Epithelial cell of esophagus (primary cell): ENCODE data around the gene OSBPL5.

ENCODE experiments used
- DNase-seq: peaks from one replicate; pipeline ENCODE4 v3.0.0; 2010; ENCODE audit warnings: low read depth
- H3K4me3 ChIP-seq: 2 replicates; pipeline ENCODE4 v1.5.1; 2011; ENCODE audit warnings: mild to moderate bottlenecking, low read length, control low read depth
- CTCF ChIP-seq: IDR thresholded peaks from 2 replicates; pipeline ENCODE4 v1.5.1; 2011; ENCODE audit warnings: low read depth, mild to moderate bottlenecking, low read length, control low read depth, inconsistent platforms; ENCODE audit not compliant: insufficient read depth; ENCODE audit errors: missing control alignments

Gene OSBPL5

DNA sequence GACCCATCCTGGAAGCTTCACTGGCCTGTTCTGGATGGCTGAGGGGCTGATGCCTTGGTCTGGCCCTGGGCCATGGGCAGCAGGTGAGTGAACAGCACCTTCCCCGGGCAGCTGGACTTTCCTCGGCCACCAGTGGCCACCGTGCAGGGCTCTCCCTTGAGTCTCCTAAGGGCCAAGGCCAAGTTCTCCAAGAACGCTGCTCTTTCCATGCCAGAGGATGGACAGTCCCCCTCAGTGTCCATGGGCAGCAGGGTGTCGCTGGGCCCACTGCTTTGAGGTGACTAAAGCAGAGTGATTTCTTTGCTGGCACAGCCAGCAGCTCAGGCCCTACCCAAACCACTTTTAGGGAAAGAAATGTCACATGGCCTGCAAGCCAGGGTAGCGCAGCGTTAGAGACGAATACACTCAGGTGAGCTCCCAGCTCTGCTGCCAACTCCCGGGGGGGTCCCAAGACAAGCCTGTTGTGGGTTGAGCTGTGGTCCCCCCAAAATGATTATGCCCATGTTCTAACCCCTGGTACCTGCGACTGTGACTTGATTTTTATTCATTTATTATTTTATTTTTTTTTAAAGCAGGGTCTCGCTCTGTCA lies 104.6 kb downstream of the OSBPL5 start:
- no peak for DNase-seq
- no peak for TF ChIP-seq CTCF
- H3K4me3 ChIP-seq: no peak overlapping the region

DNA sequence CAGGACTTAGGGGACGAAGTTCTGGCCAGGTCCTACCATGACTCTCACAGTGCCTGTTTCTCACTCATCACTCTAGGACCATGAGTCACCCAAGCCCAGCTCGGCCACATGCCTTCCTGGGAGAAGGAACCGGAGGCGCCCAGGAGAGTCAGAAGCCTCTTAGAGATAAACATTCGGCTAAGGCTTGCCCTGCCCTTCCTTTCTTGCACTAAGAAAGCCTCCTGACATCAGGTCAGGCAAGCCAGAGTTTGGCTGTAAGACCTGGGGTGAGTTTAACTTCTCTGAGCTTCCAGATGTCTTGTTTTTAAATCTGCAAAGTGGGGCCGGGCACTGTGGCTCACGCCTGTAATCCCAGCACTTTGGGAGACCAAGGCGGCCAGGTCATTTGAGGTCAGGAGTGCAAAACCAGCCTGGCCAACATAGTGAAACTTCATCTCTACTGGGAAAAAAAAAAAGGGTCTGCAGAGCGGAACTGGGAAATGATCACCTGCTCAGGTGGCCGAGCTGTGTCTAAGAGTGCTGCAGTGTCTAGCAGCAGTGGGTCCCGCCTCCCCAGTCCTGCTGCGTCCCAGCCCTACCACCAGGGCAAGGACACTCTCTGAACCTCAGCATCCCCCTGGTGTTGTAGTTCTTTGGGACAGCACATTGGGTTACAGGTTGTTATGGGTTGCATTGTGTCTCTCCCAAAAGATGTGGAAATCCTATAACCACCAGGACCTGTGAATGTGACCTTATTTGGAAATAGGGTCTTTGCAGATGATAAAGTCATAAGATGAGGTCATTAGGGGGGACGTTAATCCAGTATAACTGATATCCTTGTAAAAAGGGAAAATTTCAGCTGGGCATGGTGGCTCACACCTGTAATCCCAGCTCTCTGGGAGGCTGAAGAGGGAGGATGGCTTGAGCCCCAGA lies 106.1 kb downstream of the OSBPL5 start:
- H3K4me3 ChIP-seq: no peak overlapping the region
- no peak for TF ChIP-seq CTCF
- peak; percentile 92 for DNase-seq

GRCh38 chr11:3057069-3057963 lies 107.8 kb downstream of the OSBPL5 start, which contains the start of gene CARS1:
CARS1 (minus strand) TSS chr11:3057423; CDS start chr11:3057367, 56 bp downstream.
- no peak for TF ChIP-seq CTCF
- H3K4me3 ChIP-seq: peak within 1 kb of the TSS; percentile 88
- peak; percentile 96 for DNase-seq

GRCh38 chr11:3056296-3057068 lies 108.6 kb downstream of the OSBPL5 start:
- no peak for TF ChIP-seq CTCF
- peak overlapping the region; percentile 88 for H3K4me3 ChIP-seq
- DNase-seq: no peak

DNA sequence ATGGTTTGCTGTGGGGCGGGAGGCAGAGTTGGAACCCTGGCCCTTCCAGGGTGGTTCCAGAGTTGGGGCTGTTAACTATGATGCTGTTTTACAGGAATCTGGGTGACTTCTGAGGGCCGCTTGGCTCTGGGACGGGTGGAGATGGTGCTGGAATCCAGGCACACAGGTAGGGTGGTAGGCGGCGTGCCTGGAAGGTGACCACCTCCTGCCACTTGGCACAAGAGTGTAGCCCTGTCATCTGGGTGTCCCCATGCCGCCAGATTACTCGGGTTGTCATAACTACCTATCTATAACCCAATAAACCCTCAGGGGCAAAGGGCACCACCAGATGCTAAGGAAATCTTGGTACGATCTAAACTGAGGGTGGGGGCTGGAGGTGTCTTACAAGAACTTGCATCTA lies 109.2 kb downstream of the OSBPL5 start:
- DNase-seq: no peak
- no peak for TF ChIP-seq CTCF
- peak overlapping the region; percentile 88 for H3K4me3 ChIP-seq

GRCh38 chr11:3052567-3052966 lies 112.5 kb downstream of the OSBPL5 start:
- no peak overlapping the region for H3K4me3 ChIP-seq
- DNase-seq: no peak
- no peak for TF ChIP-seq CTCF
